Ovary (tissue), 3 donors: ENCODE results near the gene FBXL19.

ENCODE experiments used
- CTCF ChIP-seq, 3 donors: fragments of 450-650 bp in 2 of 3; fragments of 200-600 bp in 1 of 3; IDR thresholded peaks; one replicate each; pipeline versions ENCODE4 v1.5.1 to v1.8.0; 2016 to 2022; ENCODE audit warnings: antibody characterized with exemption in 3 of 3, mild to moderate bottlenecking in 1 of 3
- EP300 ChIP-seq: sonication (generic); formaldehyde crosslinking; IDR thresholded peaks from one replicate; pipeline ENCODE4 v1.6.1; 2017; ENCODE audit warnings: antibody characterized with exemption
- POLR2A ChIP-seq: fragments of 450-650 bp; IDR thresholded peaks from one replicate; pipeline ENCODE4 v1.6.1; 2017; ENCODE audit warnings: antibody characterized with exemption, mild to moderate bottlenecking, moderate library complexity
- donor health status: DM: no; HTN: no; CAD: no.

- no peak for TF ChIP-seq POLR2A
- TF ChIP-seq CTCF (IDR thresholded peaks at IDR 0.05), result no peak
- TF ChIP-seq EP300, result no peak
These were observed 66.2 kb downstream of the FBXL19 start for GRCh38 chr16:30989469-30990047.
